GM21526 (cell line): ENCODE measurements around the gene MTARC2.

ENCODE experiments used
- ATAC-seq: cut with Tn5 transposase; IDR thresholded peaks from one replicate; pipeline ENCODE4 v1.9.1; 2021; ENCODE audit warnings: moderate library complexity; ENCODE audit not compliant: unreplicated experiment, low FRiP score

MTARC2 gene

DNA sequence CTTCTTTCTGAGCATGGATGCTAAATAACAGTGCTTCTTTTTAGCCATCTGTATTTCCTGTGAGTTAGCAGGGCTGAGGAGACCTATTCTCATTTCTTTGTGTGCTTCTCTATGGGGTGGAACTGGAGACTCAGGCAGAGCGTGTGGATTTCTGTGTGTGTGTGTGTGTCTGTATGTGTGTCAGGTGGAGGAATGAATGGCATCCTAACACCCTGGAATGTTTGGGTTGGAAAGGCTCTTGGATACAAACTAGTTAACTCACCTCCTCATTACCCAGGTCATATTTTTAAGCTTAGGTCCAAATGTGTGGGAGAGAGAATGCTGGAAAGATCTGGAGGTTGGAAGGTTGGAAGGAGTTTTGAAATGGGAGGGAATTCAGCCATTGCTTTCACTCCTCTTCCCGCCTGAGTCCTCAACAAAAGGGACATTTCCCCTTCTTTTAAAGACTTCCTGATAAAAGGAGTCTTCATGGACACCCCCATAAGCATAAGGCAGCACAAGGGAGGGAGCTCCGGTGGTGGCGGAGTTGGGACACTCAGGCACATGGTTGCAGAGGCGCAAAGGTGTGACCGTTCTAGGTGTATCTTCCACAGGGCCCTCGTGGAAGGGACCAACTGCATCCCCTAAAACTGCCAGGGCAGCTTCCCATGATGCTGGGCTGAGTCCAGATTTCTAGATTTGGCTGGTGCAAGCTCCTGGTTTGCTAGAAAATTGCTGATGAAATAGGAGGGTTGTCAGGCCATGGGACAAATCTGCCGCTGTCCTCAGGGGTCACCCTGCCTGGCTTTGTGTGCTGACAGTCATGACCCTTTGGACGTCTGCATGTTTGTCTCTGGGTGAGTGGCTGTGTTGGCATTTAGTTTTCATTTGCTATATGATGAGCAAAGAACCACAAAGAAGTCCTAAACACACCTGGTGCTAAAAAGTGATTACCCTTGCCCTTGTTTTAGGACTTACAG, 76.2 kb downstream of the MTARC2 start:
- ATAC-seq, result no peak

DNA sequence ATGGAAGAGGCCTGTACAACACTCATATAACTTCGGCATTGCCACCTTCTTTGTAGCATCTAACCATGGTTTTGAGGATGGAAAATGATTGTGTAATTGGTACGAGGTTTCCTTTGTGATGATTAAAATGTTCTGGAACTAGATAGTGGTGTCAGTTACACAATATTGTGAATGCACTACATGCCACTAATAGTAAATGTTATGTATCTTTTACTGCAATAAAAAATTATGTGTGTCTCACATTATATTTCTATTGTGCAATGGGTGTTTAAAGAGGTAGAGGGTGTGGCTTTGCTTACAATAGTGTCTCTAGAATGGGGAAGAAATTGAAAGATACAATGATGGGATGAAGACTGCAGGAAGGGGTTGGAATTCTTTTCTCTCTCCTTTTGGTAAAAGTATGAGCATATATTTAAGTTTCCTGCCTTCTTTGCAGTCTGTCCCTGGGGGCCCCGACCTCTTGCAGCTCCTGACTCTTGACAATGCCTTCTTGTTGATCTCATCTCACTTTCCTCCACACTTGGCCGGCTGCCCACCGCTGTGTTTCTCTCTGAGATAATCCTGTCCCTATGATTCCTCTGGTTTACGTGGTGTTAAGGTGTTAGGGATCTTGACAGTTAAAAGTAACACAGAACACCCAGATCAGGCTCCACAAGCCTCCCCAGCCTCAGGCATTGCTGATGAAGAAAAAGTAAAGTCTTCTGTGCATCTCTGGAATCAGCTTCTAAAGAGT, 77.9 kb downstream of the MTARC2 start:
- no peak for ATAC-seq

DNA sequence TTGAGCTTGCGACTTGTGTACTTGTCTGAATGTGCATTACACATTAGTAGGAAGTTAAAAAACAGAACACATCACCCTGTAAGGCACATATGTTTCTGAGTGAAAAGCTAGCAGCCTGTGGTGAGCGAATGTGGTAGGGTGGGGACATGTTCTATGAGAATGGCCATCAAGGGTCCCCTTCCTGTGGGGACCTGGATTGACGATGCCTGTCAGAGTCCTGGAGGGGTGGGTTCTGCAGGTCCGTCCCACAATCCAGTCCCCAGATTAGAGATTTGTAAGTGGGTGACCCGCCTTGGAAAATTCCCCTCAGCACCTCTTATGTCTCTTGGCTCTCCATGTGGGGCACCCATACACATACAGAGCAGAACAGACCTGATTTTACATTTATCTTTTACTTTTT, 78.6 kb downstream of the MTARC2 start:
- no peak for ATAC-seq

DNA sequence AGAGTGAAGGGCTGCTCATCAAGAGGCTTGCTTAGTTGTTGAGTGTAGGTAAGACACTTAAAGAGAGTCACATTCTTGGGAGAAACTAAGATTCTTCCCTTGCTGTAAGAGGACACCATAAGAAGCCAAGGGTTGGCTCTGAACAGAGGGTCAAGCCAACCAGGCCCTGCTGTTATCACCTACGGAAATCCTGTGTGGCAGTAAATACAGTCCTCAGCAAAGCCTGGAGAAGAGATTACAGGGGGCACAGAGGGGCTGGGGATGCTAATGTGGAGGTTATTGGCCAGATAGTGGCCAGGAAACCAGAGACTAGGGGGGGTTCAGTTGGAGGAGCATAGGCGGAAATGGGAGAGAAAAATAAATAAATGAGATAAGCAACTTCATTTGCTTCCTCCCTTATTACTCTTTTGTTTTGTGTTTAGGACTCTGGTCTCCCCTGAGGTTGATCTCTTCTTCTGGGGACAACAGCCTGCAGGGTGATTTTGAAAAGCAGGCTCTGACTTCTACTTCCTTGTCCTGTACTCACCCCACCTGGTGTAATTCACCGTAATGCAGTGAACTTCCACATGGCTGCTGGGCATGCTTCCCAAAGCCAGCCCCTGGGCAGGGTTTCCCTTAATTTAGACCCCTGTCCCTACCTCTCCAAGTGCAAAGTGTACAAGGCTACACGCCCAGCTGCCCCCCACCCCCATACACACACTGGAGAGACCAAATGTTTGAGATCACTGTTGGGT, 79.5 kb downstream of the MTARC2 start:
- ATAC-seq, result no peak

DNA sequence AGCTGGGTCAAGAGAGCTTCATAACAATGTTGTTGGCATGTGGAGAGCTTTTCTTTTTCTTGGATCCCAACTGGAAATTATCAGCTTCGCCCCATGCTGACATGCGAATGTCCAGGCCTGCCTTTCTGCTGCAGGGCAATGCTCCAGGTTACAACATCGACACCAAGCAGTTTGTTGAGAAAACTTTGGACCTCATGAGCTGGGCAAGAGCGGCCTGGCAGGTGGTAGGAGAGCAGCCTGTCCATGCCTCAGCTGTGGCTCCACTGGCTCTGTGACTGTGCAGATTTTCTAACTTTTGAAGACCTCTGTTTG, 80.0 kb downstream of the MTARC2 start:
- ATAC-seq, result no peak

DNA sequence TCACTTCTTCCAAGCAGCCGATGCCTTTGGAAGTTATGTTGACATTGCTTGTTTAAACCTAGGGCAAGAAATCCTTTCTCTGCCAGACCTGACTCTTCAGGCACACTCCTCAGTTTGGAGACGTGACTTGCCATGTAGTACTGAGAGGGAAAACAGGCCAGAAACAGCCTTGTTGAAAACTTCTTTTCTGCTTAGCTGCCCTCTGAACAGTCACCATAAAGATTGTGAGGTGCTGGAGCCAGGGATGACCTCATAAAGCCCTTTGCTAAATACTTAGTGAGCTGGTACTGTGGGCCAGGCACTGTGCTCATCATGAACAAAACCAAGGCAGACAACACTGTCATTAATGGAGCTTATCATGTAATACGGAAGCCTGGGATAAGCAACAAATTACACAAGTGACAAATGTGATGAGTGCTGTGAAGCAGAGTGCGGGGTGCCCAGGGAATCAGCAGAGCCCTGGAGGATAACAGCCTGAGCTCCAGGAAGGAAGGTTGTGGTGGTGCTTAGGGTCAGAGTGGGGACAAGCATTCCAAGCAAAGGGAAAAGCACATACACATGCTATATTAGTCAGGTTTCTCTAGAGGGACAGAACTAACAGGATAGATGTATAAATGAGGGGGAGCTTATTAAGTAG, 80.9 kb downstream of the MTARC2 start:
- ATAC-seq, result no peak

DNA sequence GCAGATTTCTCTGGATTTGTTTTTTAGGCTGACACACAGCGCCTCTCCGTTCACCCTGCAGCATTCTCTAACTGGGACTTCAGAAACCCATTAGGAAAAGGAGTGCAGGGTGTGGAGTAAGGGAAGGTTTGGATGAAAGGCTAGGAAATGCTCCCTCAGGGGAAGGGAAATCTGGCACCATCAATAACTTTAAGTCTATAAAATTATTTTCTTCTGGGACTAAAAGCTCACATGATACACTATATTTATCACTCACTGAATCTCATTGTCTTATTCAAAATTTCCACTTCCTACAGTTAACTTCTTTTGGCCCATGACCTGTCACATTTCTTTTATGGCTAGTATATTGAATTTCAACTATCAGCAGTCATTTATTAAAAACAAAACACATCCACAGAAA, 85.3 kb downstream of the MTARC2 start:
- no peak for ATAC-seq
